Smooth muscle cell of the brain vasculature (primary cell): ENCODE measurements around the gene TULP3.

Experiments
- DNase-seq: peaks from one replicate; pipeline ENCODE4 v3.0.0-alpha.2; 2012; ENCODE audit warnings: low read depth, low spot score

The TULP3 gene

GRCh38 chr12:2877047-2877952 lies 13.4 kb upstream of the TULP3 start, which contains the start of the genes FOXM1 and RHNO1:
FOXM1 (minus strand) TSS chr12:2877174; CDS start chr12:2874478, 2,696 bp downstream.
RHNO1 (plus strand) TSS chr12:2877223; CDS start chr12:2885367, 8,144 bp downstream.
- peak; percentile 73 for DNase-seq

GRCh38 chr12:2877953-2878732 lies 12.5 kb upstream of the TULP3 start:
- no peak for DNase-seq

- no peak for DNase-seq
Measured at GRCh38 chr12:2879853-2880252, 10.8 kb upstream of the TULP3 start.

GRCh38 chr12:2884810-2885209 lies 5.9 kb upstream of the TULP3 start:
- DNase-seq, result no peak

- DNase-seq, result no peak
Measured at GRCh38 chr12:2886768-2887450, 3.8 kb upstream of the TULP3 start.

- no peak for DNase-seq
Measured at GRCh38 chr12:2890001-2890387, 697 bp upstream of the TULP3 start.

- DNase-seq, result no peak
Measured at GRCh38 chr12:2891240-2892053, 756 bp downstream of the TULP3 start.

- DNase-seq, result no peak
Measured at GRCh38 chr12:2892246-2892645, 1.6 kb downstream of the TULP3 start.

- no peak for DNase-seq
Measured at GRCh38 chr12:2893007-2893406, 2.3 kb downstream of the TULP3 start.

GRCh38 chr12:2895051-2895451 lies 4.4 kb downstream of the TULP3 start:
- no peak for DNase-seq

GRCh38 chr12:2895511-2895910 lies 4.8 kb downstream of the TULP3 start:
- DNase-seq, result no peak

- DNase-seq, result no peak
Measured at GRCh38 chr12:2897418-2897817, 6.7 kb downstream of the TULP3 start.

- no peak for DNase-seq
Measured at GRCh38 chr12:2900642-2901041, 10.0 kb downstream of the TULP3 start.

- no peak for DNase-seq
Measured at GRCh38 chr12:2902272-2902880, 11.7 kb downstream of the TULP3 start.

- DNase-seq, result no peak
Measured at GRCh38 chr12:2904260-2904659, 13.6 kb downstream of the TULP3 start.

GRCh38 chr12:2912216-2912575 lies 21.5 kb downstream of the TULP3 start:
- DNase-seq, result no peak

GRCh38 chr12:2919249-2919648 lies 28.6 kb downstream of the TULP3 start:
- no peak for DNase-seq

GRCh38 chr12:2922329-2922728 lies 31.6 kb downstream of the TULP3 start:
- no peak for DNase-seq

GRCh38 chr12:2923057-2923456 lies 32.4 kb downstream of the TULP3 start:
- DNase-seq, result no peak

- DNase-seq, result no peak
Measured at GRCh38 chr12:2924019-2924418, 33.3 kb downstream of the TULP3 start.
